IPS-NIHi11 (cell line): Measurements from ENCODE around the gene GNAQ.

Experiments
- DNase-seq: peaks from one replicate; pipeline ENCODE4 v3.0.0; 2012; ENCODE audit warnings: mixed read lengths, low spot score

The GNAQ gene

GRCh38 chr9:78031893-78032729 is 500 bp upstream of the GNAQ start:
- DNase-seq, result peak; percentile 86

DNA sequence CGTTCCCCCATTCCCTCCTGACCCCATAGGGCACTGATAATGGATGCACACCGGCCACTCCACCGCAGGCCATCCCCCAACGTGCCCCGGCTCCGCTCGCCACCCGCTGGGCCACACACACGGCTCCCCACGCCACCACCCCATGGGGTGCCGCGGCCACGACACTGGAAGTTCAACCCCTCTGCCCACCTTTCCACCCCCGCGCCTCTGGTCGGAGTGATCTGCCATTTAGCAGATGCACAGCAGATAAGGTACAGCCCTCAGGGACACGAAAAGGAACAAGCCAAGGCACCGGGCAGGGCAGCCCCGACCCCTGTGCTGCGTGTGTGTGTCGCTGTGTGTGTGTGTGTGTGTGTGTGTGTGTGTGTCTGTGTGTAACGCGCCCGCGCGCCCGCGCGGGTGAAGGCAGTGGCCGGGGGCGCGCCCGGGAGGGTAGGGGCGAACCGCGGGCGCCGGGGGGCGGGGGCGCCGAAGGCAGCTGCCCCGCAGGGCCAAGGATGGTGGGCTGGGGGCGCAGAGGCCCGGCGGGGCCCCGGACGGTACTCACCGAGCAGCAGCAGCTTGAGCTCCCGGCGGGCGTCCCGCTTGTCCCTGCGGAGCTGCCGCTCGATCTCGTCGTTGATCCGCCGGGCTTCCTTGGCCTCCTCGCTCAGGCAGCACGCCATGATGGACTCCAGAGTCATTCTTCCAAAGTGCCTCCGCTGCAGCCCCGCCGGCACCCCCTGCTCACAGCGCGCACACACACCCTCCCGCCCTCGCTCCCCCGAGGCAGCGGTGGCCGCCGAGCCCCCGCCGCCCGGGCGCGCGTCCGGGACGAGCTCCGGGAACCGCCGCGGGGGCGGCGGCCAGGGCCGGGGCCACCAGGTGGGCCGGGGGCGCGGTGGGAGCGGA is 813 bp downstream of the GNAQ start:
- peak; percentile 70 for DNase-seq

DNA sequence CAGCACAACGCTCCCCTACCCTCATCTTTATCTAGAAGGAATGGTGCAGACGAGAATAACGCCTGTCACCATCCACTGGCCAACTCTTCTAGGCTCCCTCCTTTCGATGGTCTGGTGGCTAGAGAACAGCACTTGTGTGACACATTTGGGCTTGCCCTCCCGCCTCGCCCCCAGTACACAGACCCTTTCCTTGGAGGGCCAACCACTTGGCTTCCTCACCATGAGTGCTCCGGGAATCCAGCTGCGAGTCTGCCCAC is 1.4 kb downstream of the GNAQ start:
- DNase-seq, result no peak

DNA sequence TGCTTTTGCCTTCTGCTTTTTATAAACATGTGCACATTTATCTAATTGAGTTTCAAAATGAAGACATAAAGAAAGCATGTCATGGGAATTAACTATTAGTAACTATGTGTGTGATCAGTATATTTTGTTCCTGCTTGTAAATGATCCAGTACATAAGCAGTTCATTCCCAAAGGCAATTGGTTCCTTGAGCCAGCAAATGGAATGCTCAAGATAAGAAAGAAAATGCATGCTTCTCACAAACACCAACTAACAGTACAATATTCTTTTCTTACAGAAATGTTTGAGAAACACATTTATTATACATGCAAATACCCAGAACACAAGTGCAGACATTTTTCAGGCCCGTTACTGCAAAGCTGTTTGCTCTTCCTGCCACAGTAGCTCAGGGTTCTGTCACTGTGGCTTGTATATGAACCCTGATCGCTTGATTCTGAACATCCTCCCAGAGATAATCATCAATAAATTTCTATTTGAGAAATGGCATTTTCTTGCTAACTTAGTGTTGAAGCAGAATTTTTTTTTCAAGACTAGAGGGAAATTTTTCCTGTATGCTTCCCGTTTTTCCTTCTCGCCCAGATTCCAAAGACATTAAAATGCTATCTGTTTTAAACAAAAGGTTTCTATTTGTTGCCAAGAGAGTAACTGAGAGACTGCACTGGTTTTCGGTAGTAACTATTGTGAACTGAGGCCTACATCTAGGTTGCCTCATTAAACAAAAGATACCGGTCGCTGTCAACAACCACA is 1.9 kb downstream of the GNAQ start:
- no peak for DNase-seq

- no peak for DNase-seq
Observed at GRCh38 chr9:78028926-78029325, 2.7 kb downstream of the GNAQ start.

DNA sequence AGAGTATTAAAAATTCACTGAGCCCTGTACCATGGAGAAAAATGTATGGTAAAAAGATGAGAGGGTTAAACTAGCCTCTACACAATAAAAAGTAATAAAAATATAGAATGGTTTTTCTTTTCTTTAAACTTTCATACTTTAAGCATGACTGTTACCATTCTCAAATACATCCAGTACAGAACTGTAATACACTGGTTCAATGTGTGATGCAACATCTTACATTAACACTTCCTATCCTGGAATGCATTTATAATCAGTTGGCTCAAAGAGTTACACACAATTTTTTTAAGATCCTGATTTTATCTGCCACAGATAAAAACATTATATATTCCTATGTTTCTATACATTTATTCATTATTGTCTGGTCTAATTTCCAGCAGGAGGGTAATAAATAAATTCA is 4.7 kb downstream of the GNAQ start:
- DNase-seq, result no peak

GRCh38 chr9:78026416-78026815 is 5.2 kb downstream of the GNAQ start:
- DNase-seq, result no peak

DNA sequence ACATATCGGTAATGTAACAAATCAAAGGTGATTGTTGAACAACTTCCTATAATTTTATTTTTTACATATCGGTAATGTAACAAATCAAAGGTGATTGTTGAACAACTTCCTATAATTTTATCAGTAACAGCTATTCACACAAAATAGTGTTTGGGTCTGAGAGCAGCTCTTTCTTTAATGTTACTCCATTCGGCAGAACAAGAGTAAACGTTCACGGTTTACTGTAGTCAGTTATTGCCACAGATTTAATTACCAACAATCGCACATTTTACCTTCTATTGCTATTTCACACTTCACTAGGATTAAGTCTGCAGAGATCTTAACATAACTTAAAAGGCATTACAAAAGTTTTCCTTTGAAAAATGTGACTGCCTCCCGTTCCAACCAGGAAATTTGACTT is 6.4 kb downstream of the GNAQ start:
- no peak for DNase-seq

DNA sequence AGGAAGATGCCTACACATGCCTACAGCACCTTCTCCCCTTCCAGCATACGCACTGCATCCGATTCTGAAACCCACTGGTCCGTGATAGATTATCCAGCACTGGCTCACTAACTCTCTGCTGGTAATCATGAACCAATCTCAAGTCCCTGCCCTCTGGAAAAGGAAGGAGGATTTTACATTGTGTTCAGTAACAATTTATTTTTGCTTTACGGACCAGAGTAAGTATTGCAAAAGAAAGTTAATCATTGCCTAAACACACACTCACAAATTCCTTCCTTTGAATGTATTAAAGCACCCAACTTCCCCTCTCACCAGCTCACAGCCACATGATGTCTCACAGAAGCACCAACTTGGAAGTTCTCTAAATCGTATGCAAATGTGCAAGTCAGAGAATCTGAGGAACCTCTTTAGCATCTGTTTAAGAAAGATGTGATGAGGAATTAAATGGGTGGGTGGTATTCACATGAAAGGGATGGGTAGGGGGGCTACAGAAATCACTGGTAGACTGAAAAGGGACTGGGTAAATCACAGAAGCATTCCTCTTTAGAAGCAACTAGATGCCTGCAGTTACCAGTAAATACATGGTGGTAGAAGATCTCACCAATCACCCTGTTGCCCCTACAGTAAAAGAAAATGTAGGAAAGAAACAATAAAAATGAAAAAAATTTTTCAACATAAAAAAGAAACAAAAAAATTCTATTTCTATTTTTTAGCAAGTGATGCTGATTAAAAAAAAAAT is 8.4 kb downstream of the GNAQ start:
- DNase-seq, result no peak

- no peak for DNase-seq
Observed at GRCh38 chr9:78021697-78022096, 9.9 kb downstream of the GNAQ start.

DNA sequence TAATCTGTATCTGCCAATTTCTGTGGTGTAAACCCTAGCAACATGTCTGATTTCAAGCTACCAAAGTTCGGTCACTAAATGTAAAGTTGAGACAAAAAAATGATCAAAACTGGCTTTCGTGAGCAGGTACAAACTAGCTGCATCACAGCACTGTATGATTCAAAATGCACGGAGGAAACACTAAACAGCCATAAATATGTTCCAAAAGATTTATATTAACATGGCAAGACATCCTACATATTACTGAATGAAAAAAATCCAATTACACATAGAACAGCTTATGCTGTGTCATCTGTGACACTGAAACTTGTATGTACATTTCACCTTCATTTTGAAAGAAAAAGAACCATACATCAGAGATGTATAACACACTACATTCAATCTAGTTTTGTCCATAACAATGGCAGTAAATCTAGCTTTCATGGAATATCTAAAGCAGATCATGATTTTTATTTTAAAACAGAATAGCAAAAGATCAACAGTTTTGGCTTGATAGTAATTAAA is 14.4 kb downstream of the GNAQ start:
- no peak for DNase-seq

DNA sequence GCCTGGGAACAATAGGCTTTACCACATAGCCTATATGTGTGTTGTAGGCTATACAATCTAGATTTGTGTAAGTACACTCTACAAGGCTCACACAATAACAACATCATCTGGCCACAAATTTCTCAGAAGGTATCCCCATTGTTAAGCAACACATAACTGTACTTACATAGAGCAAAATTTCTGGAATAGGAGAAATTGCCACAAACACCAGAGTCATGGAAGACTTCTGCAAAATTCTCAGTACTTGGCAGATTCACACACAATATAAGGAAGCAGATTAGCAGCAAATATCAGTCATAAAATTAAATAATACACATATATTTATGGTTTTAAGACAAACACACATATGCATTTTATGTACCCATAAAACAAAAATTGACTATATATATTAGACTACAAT is 16.4 kb downstream of the GNAQ start:
- DNase-seq, result no peak

GRCh38 chr9:78014776-78015175 is 16.8 kb downstream of the GNAQ start:
- DNase-seq, result no peak

- DNase-seq, result no peak
Observed at GRCh38 chr9:78013934-78014333, 17.7 kb downstream of the GNAQ start.

- DNase-seq, result no peak
Observed at GRCh38 chr9:78011049-78011448, 20.6 kb downstream of the GNAQ start.

DNA sequence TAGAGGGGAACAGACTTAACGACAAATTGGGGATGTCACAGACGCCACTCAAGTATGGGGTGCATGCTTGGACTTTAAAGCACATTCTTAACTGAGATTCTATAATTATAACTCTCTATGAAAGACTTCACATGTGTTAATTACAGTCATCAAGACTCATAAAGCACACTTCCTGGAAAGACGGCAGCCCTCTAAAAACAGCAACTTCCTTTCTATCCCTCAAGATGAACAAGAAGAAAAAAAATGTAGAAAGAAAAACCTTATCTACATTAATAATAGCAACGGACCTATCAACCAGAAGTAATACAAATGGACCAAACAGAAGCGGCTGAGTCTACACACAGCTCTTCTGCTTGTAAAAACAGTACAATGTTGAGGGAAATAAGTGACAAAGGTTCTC is 21.2 kb downstream of the GNAQ start:
- DNase-seq, result no peak

DNA sequence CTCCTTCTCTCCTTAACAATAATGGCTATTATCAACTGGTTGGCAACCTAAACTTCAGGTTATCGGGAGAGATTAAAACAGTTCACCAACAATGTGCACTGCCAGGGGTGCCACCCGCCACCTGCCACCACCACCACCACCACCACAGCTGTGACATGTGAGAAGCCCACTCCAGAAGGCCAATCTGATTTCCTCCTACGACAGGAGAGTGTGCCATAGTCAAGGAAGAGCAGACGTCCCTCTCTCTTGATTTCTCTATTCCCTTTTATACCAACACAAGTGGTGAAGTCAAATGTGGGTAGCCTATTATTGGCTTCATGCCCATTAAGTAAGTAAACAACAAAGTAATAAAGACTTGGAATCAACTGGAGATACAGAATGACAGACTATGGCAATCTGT is 22.4 kb downstream of the GNAQ start:
- no peak for DNase-seq

DNA sequence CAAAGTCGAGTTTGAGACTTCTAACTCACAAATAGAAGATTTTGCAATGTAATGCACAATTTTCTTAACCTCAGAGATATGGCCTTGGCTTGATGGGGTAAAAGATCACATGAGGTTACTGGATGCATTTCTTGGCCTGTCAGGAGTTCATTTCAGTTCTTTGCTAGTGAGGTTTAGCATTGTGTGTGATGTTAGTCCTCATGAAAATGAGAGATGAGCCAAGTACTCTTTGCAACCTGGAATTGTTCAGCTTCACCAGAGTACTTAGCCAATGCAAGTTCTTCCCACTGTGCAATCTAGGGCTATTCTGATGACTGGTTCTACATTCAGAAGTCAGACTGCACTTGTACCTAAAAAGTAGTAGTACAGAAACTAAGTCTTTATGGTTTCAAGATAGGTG is 24.9 kb downstream of the GNAQ start:
- no peak for DNase-seq

- DNase-seq, result no peak
Observed at GRCh38 chr9:78005231-78006002, 26.2 kb downstream of the GNAQ start.

GRCh38 chr9:78004478-78005229 is 27.0 kb downstream of the GNAQ start:
- no peak for DNase-seq
